Activated CD8-positive, alpha-beta T cell treated with anti-CD3 and anti-CD28 coated beads for 36 hours (primary cell): ENCODE measurements around the gene OXSR1. TPM values are rescaled to one million over a fixed set of nuclear protein-coding genes. Genes with fewer than 3 reads are reported as not detected.

Source experiments
- ATAC-seq: fragments of 200-7000 bp; cut with Tn5 transposase; one replicate; pipeline ENCODE4 v1.10.0; 2021; ENCODE audit warnings: mild to moderate bottlenecking, moderate library complexity
- CTCF ChIA-PET: fragments of 350-600 bp; sonication (Branson Sonifier 250); formaldehyde crosslinking; loops from one replicate; lab custom pipeline; 2021; ENCODE audit warnings: antibody characterized with exemption; lab: Charles Lee
- POLR2A ChIA-PET: fragments of 350-600 bp; sonication (Branson Sonifier 250); formaldehyde crosslinking; loops from one replicate; lab custom pipeline; 2021; ENCODE audit warnings: antibody characterized with exemption; lab: Charles Lee
- DNase-seq: peaks from one replicate; pipeline ENCODE4 v3.0.0-alpha.2; 2020
- H3K27ac Mint-ChIP-seq: one replicate; pipeline ENCODE4 v1.8.0; 2021; ENCODE audit warnings: mild to moderate bottlenecking, mixed read lengths
- H3K27me3 Mint-ChIP-seq: one replicate; pipeline ENCODE4 v1.8.0; 2021; ENCODE audit warnings: mixed read lengths
- H3K36me3 Mint-ChIP-seq: one replicate; pipeline ENCODE4 v1.8.0; 2021; ENCODE audit warnings: low read depth, mixed read lengths
- H3K4me1 Mint-ChIP-seq: one replicate; pipeline ENCODE4 v1.8.0; 2021; ENCODE audit warnings: low read depth, mixed read lengths
- H3K4me3 Mint-ChIP-seq: one replicate; pipeline ENCODE4 v1.8.0; 2021; ENCODE audit warnings: mild to moderate bottlenecking, moderate library complexity, mixed read lengths
- H3K9me3 Mint-ChIP-seq: one replicate; pipeline ENCODE4 v1.8.0; 2021; ENCODE audit warnings: mixed read lengths
- CTCF ChIP-seq: fragments of 200-600 bp; IDR thresholded peaks from one replicate; pipeline ENCODE4 v1.8.0; 2022; ENCODE audit warnings: antibody characterized with exemption, mild to moderate bottlenecking
- intact Hi-C: fragments of 100-400 bp; cut with micrococcal nuclease; formaldehyde crosslinking; loops from one replicate; pipeline ENCODE4 v1.10.0; 2022
- total RNA-seq, 2 experiments: library from RNA; stranded (reverse); gene quantifications; one replicate each; pipeline ENCODE4 v1.2.3, GENCODE V29; 2021

OXSR1 gene
- total RNA-seq, 2 experiments from 2014 or later, result 56.5 to 57.9 TPM

GRCh38 chr3:38124324-38125122 lies 40.8 kb upstream of the OXSR1 start:
- H3K9me3 Mint-ChIP-seq, result no peaks in the 10 kb centered on the region
- peak overlapping the region; percentile 8 for H3K27ac Mint-ChIP-seq
- no peak for ATAC-seq
- no peak for TF ChIP-seq CTCF
- CTCF ChIA-PET, result interaction anchor here (1.5 kb wide), 1 partner anchor 222 kb away, joined by 5 read pairs; the partner anchor contains the start of gene XYLB
- DNase-seq, result no peak
- intact Hi-C loops, result no loop called here
- peaks cover 5% of the 10 kb centered on the region for H3K4me1 Mint-ChIP-seq
- peaks cover 43% of the 10 kb centered on the region for H3K36me3 Mint-ChIP-seq
- no peak overlapping the region for H3K4me3 Mint-ChIP-seq
- POLR2A ChIA-PET, result no interaction called here
- H3K27me3 Mint-ChIP-seq, result no peaks in the 10 kb centered on the region

GRCh38 chr3:38125305-38126120 lies 39.8 kb upstream of the OXSR1 start:
- Mint-ChIP-seq H3K9me3 (no peaks in the 10 kb centered on the region), H3K27me3 (no peaks in the 10 kb centered on the region), H3K36me3 (peaks cover 48% of the 10 kb centered on the region), H3K4me1 (peaks cover 5% of the 10 kb centered on the region), H3K27ac (peak overlapping the region; percentile 8), H3K4me3 (no peak overlapping the region)
- POLR2A ChIA-PET, result interaction anchor here (1.0 kb wide), 1 partner anchor 96 kb away, joined by 3 read pairs; no protein-coding TSS in a partner anchor
- no peak for TF ChIP-seq CTCF
- no peak for DNase-seq
- no peak for ATAC-seq
- intact Hi-C loops, result no loop called here
- CTCF ChIA-PET, result no interaction called here

GRCh38 chr3:38126121-38126892 lies 39.0 kb upstream of the OXSR1 start:
- CTCF ChIA-PET, result interaction anchor here (1.2 kb wide), 1 partner anchor 8 kb away, joined by 6 read pairs; no protein-coding TSS in a partner anchor
- Mint-ChIP-seq H3K27ac (no peak overlapping the region), H3K4me3 (no peak overlapping the region)

More at GRCh38 chr3:38126121-38126892, 39.0 kb upstream of the OXSR1 start:
- POLR2A ChIA-PET, result interaction anchor here (1.0 kb wide), 1 partner anchor 95 kb away, joined by 3 read pairs; no protein-coding TSS in a partner anchor
- H3K36me3 Mint-ChIP-seq, result peaks cover 49% of the 10 kb centered on the region
- TF ChIP-seq CTCF, result no peak
- H3K27me3 Mint-ChIP-seq, result no peaks in the 10 kb centered on the region
- ATAC-seq (no peak), DNase-seq (no peak)
- H3K4me1 Mint-ChIP-seq, result peaks cover 5% of the 10 kb centered on the region
- intact Hi-C loops, result no loop called here
- H3K9me3 Mint-ChIP-seq, result no peaks in the 10 kb centered on the region
